ES-I3 (cell line): Measurements from ENCODE around the gene SLC5A5.
A peak's percentile ranks its signal among the peaks of the same experiment; 100 is the strongest.

Source experiments
- H3K36me3 ChIP-seq: 2 replicates; pipeline ENCODE4 v1.6.1; 2013; ENCODE audit warnings: mild to moderate bottlenecking, low read length, control low read depth, moderate library complexity; ENCODE audit not compliant: insufficient read depth
- H3K4me1 ChIP-seq: 2 replicates; pipeline ENCODE4 v1.6.1; 2013; ENCODE audit warnings: mild to moderate bottlenecking, control low read depth, low read length; ENCODE audit not compliant: insufficient read depth
- H3K9ac ChIP-seq: 2 replicates; pipeline ENCODE4 v1.6.1; 2013; ENCODE audit warnings: low read depth, mild to moderate bottlenecking, low read length, moderate library complexity
- H3K9me3 ChIP-seq: 2 replicates; pipeline ENCODE4 v1.6.1; 2013; ENCODE audit warnings: mild to moderate bottlenecking, low read length, moderate library complexity; ENCODE audit not compliant: control insufficient read depth, insufficient read depth

Gene SLC5A5

GRCh38 chr19:17841371-17841809 is 30.4 kb upstream of the SLC5A5 start:
- Histone ChIP-seq H3K36me3 (no peaks in the 10 kb centered on the region), H3K9ac (peak overlapping the region; percentile 50; the same call in 1 of the 2 replicates)

GRCh38 chr19:17841810-17842662 is 29.7 kb upstream of the SLC5A5 start:
- Histone ChIP-seq H3K9ac (peak overlapping the region; percentile 55), H3K4me1 (no peaks in the 10 kb centered on the region), H3K36me3 (no peaks in the 10 kb centered on the region), H3K9me3 (no peaks in the 10 kb centered on the region)

More at GRCh38 chr19:17841371-17841809, 30.4 kb upstream of the SLC5A5 start:
- Histone ChIP-seq H3K9me3 (no peaks in the 10 kb centered on the region), H3K4me1 (no peaks in the 10 kb centered on the region)

DNA sequence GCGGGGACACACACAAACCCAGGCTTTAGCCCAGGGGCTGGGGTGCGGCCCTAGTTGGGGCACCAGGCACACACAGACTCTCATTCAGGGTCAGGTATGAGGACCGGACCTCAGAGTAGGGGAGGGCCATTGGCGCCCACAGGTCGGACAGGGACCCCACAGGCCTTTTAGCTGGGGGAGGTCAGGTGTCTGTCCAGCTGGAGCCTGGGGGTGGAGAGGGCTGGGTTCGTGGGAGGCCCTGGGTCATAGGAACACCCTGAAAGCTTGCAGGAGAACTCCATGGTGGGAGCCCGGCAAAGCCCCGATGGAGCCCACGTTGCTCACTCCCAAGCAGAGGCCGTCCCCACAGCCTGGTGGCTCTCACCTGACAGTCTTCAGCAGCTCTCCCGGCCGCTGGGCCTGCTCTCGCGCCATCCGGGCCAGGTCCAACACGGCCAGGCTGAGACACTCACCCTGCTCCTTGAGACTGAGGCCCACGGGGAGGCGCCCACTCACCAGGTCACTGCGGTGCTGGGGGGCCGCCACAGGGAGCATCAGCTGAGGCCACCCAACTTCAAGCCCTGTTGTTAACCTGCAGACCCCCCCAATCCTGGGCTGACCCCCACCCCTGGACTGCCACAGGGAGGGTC is 29.0 kb upstream of the SLC5A5 start:
- Histone ChIP-seq H3K9me3 (no peaks in the 10 kb centered on the region), H3K9ac (peak overlapping the region; percentile 55; the same call in 1 of the 2 replicates), H3K4me1 (no peaks in the 10 kb centered on the region), H3K36me3 (no peaks in the 10 kb centered on the region)

GRCh38 chr19:17843292-17843827 is 28.4 kb upstream of the SLC5A5 start:
- Histone ChIP-seq H3K36me3 (no peaks in the 10 kb centered on the region), H3K4me1 (no peaks in the 10 kb centered on the region), H3K9me3 (no peaks in the 10 kb centered on the region), H3K9ac (no peak overlapping the region)

GRCh38 chr19:17843908-17844490 is 27.7 kb upstream of the SLC5A5 start:
- Histone ChIP-seq H3K9ac (no peak overlapping the region), H3K4me1 (no peaks in the 10 kb centered on the region), H3K9me3 (no peaks in the 10 kb centered on the region), H3K36me3 (no peaks in the 10 kb centered on the region)

DNA sequence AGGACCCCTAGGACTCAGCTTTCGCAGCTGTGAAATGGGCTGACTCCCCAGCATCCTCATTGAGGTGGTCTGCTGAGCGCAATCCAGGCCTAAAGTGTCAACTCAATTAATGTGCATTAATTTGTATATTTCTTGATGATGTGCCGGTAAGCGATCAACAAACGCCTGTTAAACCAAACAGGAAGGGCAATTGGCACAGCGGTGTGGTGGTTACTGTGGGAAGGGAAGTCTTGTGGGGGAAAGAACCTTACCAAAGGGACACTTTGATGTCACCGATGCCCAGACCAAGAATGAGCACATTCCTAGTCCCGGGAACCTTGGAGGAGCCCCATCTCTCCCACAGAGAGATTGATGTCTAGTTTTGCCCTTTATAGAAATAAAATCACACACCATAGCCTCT is 25.6 kb upstream of the SLC5A5 start:
- H3K36me3 ChIP-seq = no peaks in the 10 kb centered on the region
- H3K4me1 ChIP-seq = peaks cover 7% of the 10 kb centered on the region; the same call in 1 of the 2 replicates
- no peaks in the 10 kb centered on the region for H3K9me3 ChIP-seq
- no peak overlapping the region for H3K9ac ChIP-seq

GRCh38 chr19:17847538-17848366 is 24.0 kb upstream of the SLC5A5 start, which contains the start of gene JAK3:
TSS of gene JAK3 (minus strand) at chr19:17847982. CDS start at chr19:17844417, 3,565 bp downstream.
- Histone ChIP-seq H3K9me3 (no peaks in the 10 kb centered on the region), H3K4me1 (peaks cover 7% of the 10 kb centered on the region; the same call in 1 of the 2 replicates), H3K36me3 (no peaks in the 10 kb centered on the region), H3K9ac (peak within 1 kb of the TSS; percentile 54; the same call in 1 of the 2 replicates)

DNA sequence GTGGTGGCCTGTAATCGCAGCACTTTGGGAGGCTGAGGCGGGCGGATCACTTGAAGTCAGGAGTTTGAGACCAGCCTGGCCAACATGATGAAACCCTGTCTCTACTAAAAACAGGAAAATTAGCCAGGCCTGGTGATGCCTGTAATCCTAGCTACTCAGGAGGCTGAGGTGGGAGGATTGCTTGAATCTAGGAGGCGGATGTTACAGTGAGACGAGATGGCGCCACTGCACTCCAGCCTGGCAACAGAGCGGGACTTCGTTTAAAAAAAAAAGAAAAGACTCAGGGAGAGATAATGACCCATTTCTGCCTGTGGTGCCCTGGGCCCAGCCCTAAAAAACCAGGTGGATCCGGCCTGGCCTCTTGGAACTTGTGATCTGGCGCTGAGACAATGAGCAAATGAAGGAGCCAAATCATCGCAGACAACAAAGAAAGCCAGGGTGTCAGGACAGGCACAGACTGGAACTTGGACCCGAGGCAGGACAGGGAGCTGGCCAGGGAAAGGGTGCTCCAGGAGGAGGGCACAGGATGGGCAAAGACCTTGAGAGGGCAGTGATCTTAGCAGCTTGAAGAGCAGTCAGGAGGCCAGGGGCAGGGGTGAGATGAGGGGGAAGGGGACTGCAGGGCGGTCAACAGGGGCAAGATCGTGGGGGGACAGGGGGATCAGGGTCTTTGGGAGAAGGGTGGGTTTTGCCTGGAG is 23.0 kb upstream of the SLC5A5 start:
- H3K4me1 ChIP-seq = peaks cover 7% of the 10 kb centered on the region; the same call in 1 of the 2 replicates
- no peaks in the 10 kb centered on the region for H3K9me3 ChIP-seq
- no peaks in the 10 kb centered on the region for H3K36me3 ChIP-seq
- no peak overlapping the region for H3K9ac ChIP-seq

DNA sequence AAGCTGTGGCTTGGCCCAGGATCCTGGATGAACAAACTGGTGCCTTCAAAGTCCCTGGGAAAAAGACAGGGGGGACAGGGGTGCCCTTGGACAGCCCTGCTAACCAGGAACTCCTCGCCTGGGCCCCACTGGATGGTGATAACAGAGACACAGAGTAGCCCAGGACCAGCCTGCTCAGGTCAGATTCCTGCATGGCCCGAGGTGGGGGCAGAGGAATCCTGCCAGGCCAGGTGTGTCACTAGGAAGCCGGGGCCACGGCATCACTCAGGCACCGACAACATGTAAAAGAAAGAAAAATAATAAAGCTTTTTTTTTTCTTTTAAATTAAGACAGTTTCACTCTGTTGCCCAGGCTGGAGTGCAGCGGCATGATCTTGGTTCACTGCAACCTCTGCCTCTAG is 17.7 kb upstream of the SLC5A5 start:
- Histone ChIP-seq H3K4me1 (peaks cover 7% of the 10 kb centered on the region; the same call in 1 of the 2 replicates), H3K9me3 (no peaks in the 10 kb centered on the region), H3K36me3 (no peaks in the 10 kb centered on the region), H3K9ac (no peak overlapping the region)

DNA sequence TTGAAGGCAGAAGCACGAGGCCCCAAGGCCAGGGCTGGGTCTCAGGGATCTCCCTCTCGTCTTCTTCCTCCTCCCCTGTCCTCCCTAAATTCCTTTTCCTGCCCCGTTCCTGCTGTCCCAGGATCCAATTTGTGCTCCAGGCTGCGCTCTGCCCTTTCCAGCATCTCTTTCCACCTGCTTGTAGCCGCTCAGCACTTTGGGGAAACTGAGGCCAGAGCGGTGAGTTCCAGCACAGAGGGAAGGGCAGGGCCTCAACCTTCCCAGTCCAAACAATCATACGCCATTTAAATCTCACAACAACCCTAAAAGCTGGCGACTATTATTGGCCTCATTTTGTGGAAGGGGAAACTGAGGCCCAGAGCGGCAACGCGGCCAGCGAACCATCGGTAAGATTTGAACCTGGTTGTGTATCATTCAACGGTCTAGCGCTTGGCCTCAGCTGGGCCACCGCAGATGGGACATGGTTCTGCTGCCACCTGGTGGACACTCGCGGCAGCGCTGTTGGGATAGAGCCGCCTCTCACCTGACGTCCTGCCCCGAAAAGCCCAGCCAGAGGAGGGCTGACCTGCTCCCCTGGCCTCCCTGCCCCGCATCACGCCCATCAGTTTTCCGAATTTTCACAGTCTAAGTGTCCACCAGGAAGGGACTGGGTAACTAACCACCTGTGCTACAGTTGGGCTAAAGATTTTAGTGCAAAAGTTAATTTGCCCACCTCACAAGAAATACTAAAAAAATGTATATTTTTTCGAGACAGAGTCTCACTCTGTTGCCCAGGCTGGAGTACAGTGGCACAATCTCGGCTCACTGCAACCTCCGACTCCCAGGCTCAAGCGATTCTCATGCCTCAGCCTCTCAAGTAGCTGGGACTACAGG is 16.2 kb upstream of the SLC5A5 start:
- Histone ChIP-seq H3K36me3 (peaks cover 5% of the 10 kb centered on the region; the same call in 1 of the 2 replicates), H3K4me1 (peaks cover 3% of the 10 kb centered on the region; the same call in 1 of the 2 replicates), H3K9me3 (no peaks in the 10 kb centered on the region), H3K9ac (no peak overlapping the region)

- no peaks in the 10 kb centered on the region for H3K9me3 ChIP-seq
- 0 out of 2 replicates have a peak, but pooled peaks cover 4% of the 10 kb centered on the region for H3K4me1 ChIP-seq
- H3K9ac ChIP-seq = peak within 1 kb of the TSS; percentile 93
- peaks cover 33% of the 10 kb centered on the region for H3K36me3 ChIP-seq
Measured at GRCh38 chr19:17859533-17860330, 12.0 kb upstream of the SLC5A5 start, which contains the start of gene RPL18A. TSS of gene RPL18A (plus strand) at chr19:17859910. CDS start at chr19:17859957, 47 bp downstream.
